Natural killer cell treated with Interleukin-12 subunit alpha and Interleukin-12 subunit beta and Interleukin-15 and Interleukin-18, amount 100 ng/mL, for 72 hours (primary cell): ENCODE results near the gene WDR62. TPM values are rescaled to one million over a fixed set of nuclear protein-coding genes. Genes with fewer than 3 reads are reported as not detected.
"Not testable (repeated sequence)": the region's sequence is repeated elsewhere in the genome, so short reads cannot be mapped to it uniquely, and the experiment has no call there.

Experiments used
- ATAC-seq, 2 donors: fragments of 150-1000 bp; cut with Tn5 transposase in 1 of 2; sonication (Bioruptor Pico), chemical (Tn5 transposase) in 1 of 2; 2 replicates each; pipeline ENCODE4 v1.10.0; 2021
- DNase-seq: peaks from one replicate; pipeline ENCODE4 v3.0.0; 2022; ENCODE audit warnings: low spot score
- H3K27ac Mint-ChIP-seq, 2 donors: 1 replicate in 1 of 2; 2 replicates in 1 of 2; pipeline ENCODE4 v1.8.0; 2022; ENCODE audit warnings: mixed read lengths in 2 of 2, mild to moderate bottlenecking in 1 of 2, moderate library complexity in 1 of 2
- H3K27me3 Mint-ChIP-seq, 2 donors: 1 replicate in 1 of 2; 2 replicates in 1 of 2; pipeline ENCODE4 v1.8.0; 2022; ENCODE audit warnings: mixed read lengths in 2 of 2
- H3K36me3 Mint-ChIP-seq: one replicate; pipeline ENCODE4 v1.8.0; 2022; ENCODE audit warnings: mixed read lengths
- H3K4me1 Mint-ChIP-seq, 2 donors: 1 replicate in 1 of 2; 2 replicates in 1 of 2; pipeline ENCODE4 v1.8.0; 2022; ENCODE audit warnings: low read depth in 2 of 2, mixed read lengths in 2 of 2, mild to moderate bottlenecking in 1 of 2
- H3K4me3 Mint-ChIP-seq: one replicate; pipeline ENCODE4 v1.8.0; 2022; ENCODE audit warnings: mixed read lengths
- H3K9me3 Mint-ChIP-seq: 2 replicates; pipeline ENCODE4 v1.8.0; 2022; ENCODE audit warnings: mixed read lengths
- total RNA-seq, 2 donors: library from RNA; stranded (reverse); gene quantifications; one replicate each; pipeline ENCODE4 v1.2.3, GENCODE V29; 2022

Gene WDR62
- total RNA-seq, 2 donors from 2014 or later, result 15.0 to 57.1 TPM

- peak; percentile 99 for DNase-seq
- H3K4me3 Mint-ChIP-seq, result peak within 1 kb of the TSS; percentile 95
- H3K36me3 Mint-ChIP-seq, result peaks cover 10% of the 10 kb centered on the region
- peak within 1 kb of the TSS; percentile 94 to 98 for H3K27ac Mint-ChIP-seq
- ATAC-seq, result peak; percentile 94 to 95
- no peaks in the 10 kb centered on the region for H3K9me3 Mint-ChIP-seq
- peaks cover 35 to 42% of the 10 kb centered on the region in 2 donors for H3K4me1 Mint-ChIP-seq
- no peaks in the 10 kb centered on the region for H3K27me3 Mint-ChIP-seq
Observed at GRCh38 chr19:36114721-36115452, 60.2 kb downstream of the WDR62 start, which contains the start of gene POLR2I. TSS of gene POLR2I (minus strand) at chr19:36114875. CDS start at chr19:36114856, 19 bp downstream.

- Mint-ChIP-seq H3K27ac (peak within 1 kb of the TSS; percentile 94 to 98), H3K4me3 (peak within 1 kb of the TSS; percentile 95), H3K9me3 (no peaks in the 10 kb centered on the region), H3K4me1 (peaks cover 39 to 42% of the 10 kb centered on the region in 2 donors), H3K36me3 (peaks cover 10% of the 10 kb centered on the region), H3K27me3 (no peaks in the 10 kb centered on the region)
- DNase-seq (peak; percentile 89), ATAC-seq (peak; percentile 74 to 79)
Observed at GRCh38 chr19:36115453-36116343, 61.0 kb downstream of the WDR62 start, which contains the start of gene TBCB. TSS of gene TBCB (plus strand) at chr19:36115468. CDS start at chr19:36115561, 93 bp downstream.

- DNase-seq, result no peak
- ATAC-seq, result no peak
- Mint-ChIP-seq H3K4me3 (peak overlapping the region; percentile 95), H3K36me3 (peaks cover 10% of the 10 kb centered on the region), H3K27ac (peak overlapping the region; percentile 94 to 98), H3K4me1 (peaks cover 39 to 42% of the 10 kb centered on the region in 2 donors), H3K9me3 (no peaks in the 10 kb centered on the region), H3K27me3 (no peaks in the 10 kb centered on the region)
Observed at GRCh38 chr19:36116344-36116637, 61.6 kb downstream of the WDR62 start.

- Mint-ChIP-seq H3K9me3 (no peaks in the 10 kb centered on the region), H3K36me3 (peaks cover 12% of the 10 kb centered on the region), H3K27ac (peak overlapping the region in 1 of 2 donors; percentile 9), H3K4me1 (peaks cover 18 to 19% of the 10 kb centered on the region in 2 donors), H3K4me3 (no peak overlapping the region), H3K27me3 (no peaks in the 10 kb centered on the region)
- DNase-seq (no peak), ATAC-seq (no peak)
Observed at GRCh38 chr19:36120092-36120983, 65.6 kb downstream of the WDR62 start.

- Mint-ChIP-seq H3K36me3 (peaks cover 17% of the 10 kb centered on the region), H3K4me3 (no peak overlapping the region), H3K27ac (no peak overlapping the region), H3K27me3 (no peaks in the 10 kb centered on the region), H3K9me3 (no peaks in the 10 kb centered on the region), H3K4me1 (peaks cover 21 to 23% of the 10 kb centered on the region in 2 donors)
- DNase-seq (no peak), ATAC-seq (no peak)
Observed at GRCh38 chr19:36120984-36121358, 66.3 kb downstream of the WDR62 start.

GRCh38 chr19:36121486-36122124 lies 66.9 kb downstream of the WDR62 start:
- ATAC-seq, result peak in 1 of 2 donors; percentile 29
- Mint-ChIP-seq H3K4me1 (peaks cover 17 to 18% of the 10 kb centered on the region in 2 donors), H3K36me3 (peaks cover 17% of the 10 kb centered on the region), H3K27ac (no peak overlapping the region), H3K27me3 (no peaks in the 10 kb centered on the region), H3K9me3 (no peaks in the 10 kb centered on the region), H3K4me3 (no peak overlapping the region)
- no peak for DNase-seq

- ATAC-seq (no peak), DNase-seq (no peak)
- Mint-ChIP-seq H3K36me3 (peaks cover 7% of the 10 kb centered on the region), H3K9me3 (no peaks in the 10 kb centered on the region), H3K4me1 (peaks cover 7 to 12% of the 10 kb centered on the region in 2 donors), H3K27ac (peak overlapping the region; percentile 23 to 72), H3K4me3 (no peak overlapping the region), H3K27me3 (no peaks in the 10 kb centered on the region)
Observed at GRCh38 chr19:36125557-36125956, 70.9 kb downstream of the WDR62 start.

- H3K36me3 Mint-ChIP-seq, result peaks cover 7% of the 10 kb centered on the region
- DNase-seq (no peak), ATAC-seq (no peak)
- H3K4me3 Mint-ChIP-seq, result peak overlapping the region; percentile 92
- H3K27ac Mint-ChIP-seq, result peak overlapping the region; percentile 93 to 96
- peaks cover 18 to 27% of the 10 kb centered on the region in 2 donors for H3K4me1 Mint-ChIP-seq
- no peaks in the 10 kb centered on the region for H3K9me3 Mint-ChIP-seq
- no peaks in the 10 kb centered on the region for H3K27me3 Mint-ChIP-seq
Observed at GRCh38 chr19:36128392-36128736, 73.7 kb downstream of the WDR62 start.

GRCh38 chr19:36131221-36131620 lies 76.5 kb downstream of the WDR62 start:
- H3K36me3 Mint-ChIP-seq, H3K9me3 Mint-ChIP-seq, DNase-seq, H3K27me3 Mint-ChIP-seq, ATAC-seq, H3K4me3 Mint-ChIP-seq: not testable (repeated sequence)
- H3K4me1 Mint-ChIP-seq, result peaks cover 16 to 21% of the 10 kb centered on the region in 2 donors
- H3K27ac Mint-ChIP-seq, result peak overlapping the region; percentile 79 to 88

- not testable (repeated sequence) for H3K27me3 Mint-ChIP-seq, H3K4me3 Mint-ChIP-seq, H3K9me3 Mint-ChIP-seq, ATAC-seq, DNase-seq, H3K36me3 Mint-ChIP-seq, H3K27ac Mint-ChIP-seq
- peaks cover 12 to 19% of the 10 kb centered on the region in 2 donors for H3K4me1 Mint-ChIP-seq
Observed at GRCh38 chr19:36134867-36135266, 80.2 kb downstream of the WDR62 start.

- DNase-seq, result no peak
- H3K36me3 Mint-ChIP-seq, result peaks cover 7% of the 10 kb centered on the region
- no peak for ATAC-seq
- peaks cover 0 to 3% of the 10 kb centered on the region in 2 donors for H3K27me3 Mint-ChIP-seq
- H3K27ac Mint-ChIP-seq, result no peak overlapping the region
- peaks cover 16 to 22% of the 10 kb centered on the region in 2 donors for H3K4me1 Mint-ChIP-seq
- H3K9me3 Mint-ChIP-seq, result no peaks in the 10 kb centered on the region
- H3K4me3 Mint-ChIP-seq, result no peak overlapping the region
Observed at GRCh38 chr19:36136964-36137686, 82.4 kb downstream of the WDR62 start.

- Mint-ChIP-seq H3K36me3 (peaks cover 7% of the 10 kb centered on the region), H3K4me1 (peaks cover 15 to 16% of the 10 kb centered on the region in 2 donors), H3K9me3 (no peaks in the 10 kb centered on the region), H3K27me3 (peaks cover 0 to 3% of the 10 kb centered on the region in 2 donors), H3K27ac (peak overlapping the region; percentile 94 to 97), H3K4me3 (peak overlapping the region; percentile 91)
- DNase-seq (no peak), ATAC-seq (no peak)
Observed at GRCh38 chr19:36139120-36139472, 84.4 kb downstream of the WDR62 start.
